ENCODE data around the gene TMEM61.
A peak's percentile ranks its signal among the peaks of the same experiment; 100 is the strongest.

TMEM61 gene

GRCh38 chr1:54995835-54996234 is 15.4 kb downstream of the TMEM61 start:
- Histone ChIP-seq H3K4me3 (ENCODE audit: severe bottlenecking) (no peak overlapping the region), H3K36me3 (ENCODE audit: low read depth) (no peaks in the 10 kb centered on the region), H3K4me1 (ENCODE audit: insufficient read depth, poor library complexity, severe bottlenecking) (no peaks in the 10 kb centered on the region), H3K9me3 (ENCODE audit: severe bottlenecking) (no peaks in the 10 kb centered on the region), H3K27me3 (ENCODE audit: insufficient read depth, poor library complexity, severe bottlenecking) (no peaks in the 10 kb centered on the region), H3K27ac (ENCODE audit: poor library complexity, severe bottlenecking) (no peak overlapping the region)
- DNase-seq (ENCODE audit: low spot score): no peak
- TF ChIP-seq CTCF (IDR thresholded peaks at IDR 0.05; ENCODE audit: poor library complexity, severe bottlenecking): no peak
- ATAC-seq (ENCODE audit: low read depth): no peak

DNA sequence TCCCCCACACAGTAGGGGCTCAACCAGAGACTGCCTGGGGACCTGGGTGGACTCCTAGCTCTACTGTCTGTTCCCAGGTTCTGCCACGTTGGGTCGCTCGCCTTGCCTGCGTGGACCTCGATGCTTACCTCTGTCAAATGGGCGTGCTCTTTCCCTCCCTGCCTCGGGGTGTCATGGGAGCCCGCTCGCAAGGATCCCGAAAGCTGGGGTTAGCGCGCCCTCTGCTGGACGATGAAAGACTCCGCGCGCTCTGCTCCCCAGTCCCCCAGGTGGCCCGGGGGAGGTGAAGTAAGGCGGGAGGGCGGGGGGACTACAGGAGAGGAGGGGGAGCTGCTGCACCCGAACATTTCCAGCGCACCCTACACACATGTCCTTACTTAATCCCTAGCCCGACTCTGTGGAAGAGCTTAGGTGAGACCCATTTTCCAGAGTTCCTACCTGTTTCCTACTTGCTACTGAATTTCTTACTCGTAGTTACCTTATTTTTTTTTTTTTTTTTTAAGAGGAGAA is 16.0 kb downstream of the TMEM61 start:
- peak; percentile 89 for TF ChIP-seq CTCF (IDR thresholded peaks at IDR 0.05; ENCODE audit: poor library complexity, severe bottlenecking)
- Histone ChIP-seq H3K27ac (ENCODE audit: poor library complexity, severe bottlenecking) (no peak overlapping the region), H3K4me1 (ENCODE audit: insufficient read depth, poor library complexity, severe bottlenecking) (no peaks in the 10 kb centered on the region), H3K4me3 (ENCODE audit: severe bottlenecking) (no peak overlapping the region), H3K36me3 (ENCODE audit: low read depth) (no peaks in the 10 kb centered on the region), H3K9me3 (ENCODE audit: severe bottlenecking) (no peaks in the 10 kb centered on the region), H3K27me3 (ENCODE audit: insufficient read depth, poor library complexity, severe bottlenecking) (no peaks in the 10 kb centered on the region)
- ATAC-seq (ENCODE audit: low read depth) (peak; percentile 82), DNase-seq (ENCODE audit: low spot score) (peak; percentile 68)

- no peak for TF ChIP-seq CTCF (IDR thresholded peaks at IDR 0.05; ENCODE audit: poor library complexity, severe bottlenecking)
- ATAC-seq (ENCODE audit: low read depth): no peak
Measured at GRCh38 chr1:54996869-54997710, 16.7 kb downstream of the TMEM61 start.

DNA sequence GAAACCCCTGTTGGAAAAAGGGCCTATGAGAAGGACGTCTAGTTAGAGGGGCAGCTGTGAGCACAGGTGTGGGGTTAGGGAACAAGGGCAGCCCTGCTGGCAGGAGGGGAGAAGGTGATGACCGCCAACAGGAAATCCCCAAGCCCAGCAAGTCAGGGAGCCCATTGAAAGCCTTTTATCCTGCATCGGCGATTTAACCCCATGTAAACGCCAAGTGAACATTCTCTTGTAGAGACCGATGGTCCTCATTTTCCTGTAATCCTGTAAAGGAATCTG is 17.2 kb downstream of the TMEM61 start:
- DNase-seq (ENCODE audit: low spot score) (no peak), ATAC-seq (ENCODE audit: low read depth) (no peak)
- no peaks in the 10 kb centered on the region for H3K36me3 ChIP-seq (ENCODE audit: low read depth)
- no peak overlapping the region for H3K27ac ChIP-seq (ENCODE audit: poor library complexity, severe bottlenecking)
- no peak for TF ChIP-seq CTCF (IDR thresholded peaks at IDR 0.05; ENCODE audit: poor library complexity, severe bottlenecking)
- no peaks in the 10 kb centered on the region for H3K9me3 ChIP-seq (ENCODE audit: severe bottlenecking)
- H3K4me3 ChIP-seq (ENCODE audit: severe bottlenecking): no peak overlapping the region
- no peaks in the 10 kb centered on the region for H3K4me1 ChIP-seq (ENCODE audit: insufficient read depth, poor library complexity, severe bottlenecking)
- no peaks in the 10 kb centered on the region for H3K27me3 ChIP-seq (ENCODE audit: insufficient read depth, poor library complexity, severe bottlenecking)

More at GRCh38 chr1:54996869-54997710, 16.7 kb downstream of the TMEM61 start:
- DNase-seq (ENCODE audit: low spot score): peak; percentile 47
- H3K36me3 ChIP-seq (ENCODE audit: low read depth): no peaks in the 10 kb centered on the region
- H3K4me1 ChIP-seq (ENCODE audit: insufficient read depth, poor library complexity, severe bottlenecking): no peaks in the 10 kb centered on the region
- H3K27me3 ChIP-seq (ENCODE audit: insufficient read depth, poor library complexity, severe bottlenecking): no peaks in the 10 kb centered on the region
- no peak overlapping the region for H3K4me3 ChIP-seq (ENCODE audit: severe bottlenecking)
- H3K27ac ChIP-seq (ENCODE audit: poor library complexity, severe bottlenecking): no peak overlapping the region
- H3K9me3 ChIP-seq (ENCODE audit: severe bottlenecking): no peaks in the 10 kb centered on the region

- ATAC-seq (ENCODE audit: low read depth) (no peak), DNase-seq (ENCODE audit: low spot score) (peak; percentile 26)
- H3K27me3 ChIP-seq (ENCODE audit: insufficient read depth, poor library complexity, severe bottlenecking): no peaks in the 10 kb centered on the region
- no peaks in the 10 kb centered on the region for H3K36me3 ChIP-seq (ENCODE audit: low read depth)
- no peaks in the 10 kb centered on the region for H3K4me1 ChIP-seq (ENCODE audit: insufficient read depth, poor library complexity, severe bottlenecking)
- H3K4me3 ChIP-seq (ENCODE audit: severe bottlenecking): no peak overlapping the region
- H3K27ac ChIP-seq (ENCODE audit: poor library complexity, severe bottlenecking): no peak overlapping the region
- H3K9me3 ChIP-seq (ENCODE audit: severe bottlenecking): no peaks in the 10 kb centered on the region
- no peak for TF ChIP-seq CTCF (IDR thresholded peaks at IDR 0.05; ENCODE audit: poor library complexity, severe bottlenecking)
Measured at GRCh38 chr1:54998100-54998499, 17.7 kb downstream of the TMEM61 start.

Measured in RWPE2 (cell line).